Ectodermal cell (in vitro differentiated cells): Measurements from ENCODE around the gene ETV1.

ENCODE experiments used
- H3K27ac ChIP-seq: 2 replicates; pipeline ENCODE4 v1.7.0; 2013; ENCODE audit warnings: mild to moderate bottlenecking, low read depth, low read length; ENCODE audit not compliant: insufficient read depth, poor library complexity, severe bottlenecking
- H3K27me3 ChIP-seq: 2 replicates; pipeline ENCODE4 v1.7.0; 2013; ENCODE audit warnings: mild to moderate bottlenecking, low read length; ENCODE audit not compliant: insufficient read depth, control insufficient read depth, poor library complexity, severe bottlenecking
- H3K36me3 ChIP-seq: one replicate; pipeline ENCODE4 v1.7.0; 2013; ENCODE audit warnings: low read length; ENCODE audit not compliant: control insufficient read depth, insufficient read depth
- H3K4me1 ChIP-seq: one replicate; pipeline ENCODE4 v1.7.0; 2013; ENCODE audit warnings: low read length; ENCODE audit not compliant: control insufficient read depth, insufficient read depth
- H3K4me3 ChIP-seq: 2 replicates; pipeline ENCODE4 v1.7.0; 2013; ENCODE audit warnings: low read depth, low read length, control low read depth; ENCODE audit not compliant: insufficient read depth
- H3K9me3 ChIP-seq: 2 replicates; pipeline ENCODE4 v1.7.0; 2013; ENCODE audit warnings: mild to moderate bottlenecking, low read length, moderate library complexity; ENCODE audit not compliant: control insufficient read depth
- WGBS, 2 experiments: methylation state at CpG; one replicate each; pipeline ENCODE4 v1.1.7; 2013; ENCODE audit warnings: missing lambda C conversion rate in 2 of 2; 5-methylcytosine and 5-hydroxymethylcytosine counted together

ETV1 gene

GRCh38 chr7:13988731-13989125, 738 bp downstream of the ETV1 start:
- no peaks in the 10 kb centered on the region for H3K9me3 ChIP-seq
- no peaks in the 10 kb centered on the region for H3K36me3 ChIP-seq
- no peaks in the 10 kb centered on the region for H3K27me3 ChIP-seq
- H3K4me1 ChIP-seq = peaks cover 17% of the 10 kb centered on the region
- 0% methylated on average over 5 of the region's 5 CpGs for WGBS, 2 experiments
- H3K4me3 ChIP-seq = peak overlapping the region; percentile 45
- H3K27ac ChIP-seq = peak overlapping the region; percentile 92

DNA sequence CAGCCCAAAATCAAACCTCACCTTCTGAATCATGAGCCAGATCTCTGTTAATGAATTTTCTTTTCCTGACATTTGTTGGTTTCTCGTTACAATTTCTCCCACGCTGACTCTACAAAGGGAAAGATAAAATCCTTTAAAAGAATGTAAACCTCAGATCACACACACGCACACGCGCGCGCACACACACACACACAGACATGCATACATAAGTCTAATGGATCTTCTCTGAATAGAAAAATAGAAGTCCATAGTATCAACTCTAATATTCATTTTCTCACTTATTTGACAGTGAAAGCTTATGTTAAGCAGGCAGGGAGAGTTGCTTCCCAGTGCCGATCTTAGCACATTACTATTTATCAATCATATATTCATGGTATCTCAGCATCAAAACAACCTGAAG, 1.4 kb downstream of the ETV1 start:
- H3K27ac ChIP-seq = no peak overlapping the region
- WGBS, 2 experiments = 5 to 17% methylated on average over 8 of the region's 8 CpGs
- no peaks in the 10 kb centered on the region for H3K36me3 ChIP-seq
- no peaks in the 10 kb centered on the region for H3K9me3 ChIP-seq
- peak overlapping the region; percentile 45 for H3K4me3 ChIP-seq
- no peaks in the 10 kb centered on the region for H3K27me3 ChIP-seq
- peaks cover 17% of the 10 kb centered on the region for H3K4me1 ChIP-seq

GRCh38 chr7:13987395-13987794, 2.1 kb downstream of the ETV1 start:
- Histone ChIP-seq H3K9me3 (no peaks in the 10 kb centered on the region), H3K36me3 (no peaks in the 10 kb centered on the region), H3K27me3 (no peaks in the 10 kb centered on the region), H3K4me3 (peak overlapping the region; percentile 45), H3K27ac (no peak overlapping the region), H3K4me1 (peaks cover 13% of the 10 kb centered on the region)
- 80% methylated on average over 1 of the region's 1 CpG; no CpG with 5 or more reads in 1 of the 2 experiments for WGBS, 2 experiments

- no peak overlapping the region for H3K27ac ChIP-seq
- no peaks in the 10 kb centered on the region for H3K27me3 ChIP-seq
- H3K36me3 ChIP-seq = no peaks in the 10 kb centered on the region
- peaks cover 7% of the 10 kb centered on the region for H3K4me1 ChIP-seq
- WGBS, 2 experiments = 21 to 32% methylated on average over 2 of the region's 2 CpGs
- no peak overlapping the region for H3K4me3 ChIP-seq
- no peaks in the 10 kb centered on the region for H3K9me3 ChIP-seq
Measured at GRCh38 chr7:13986208-13986607, 3.3 kb downstream of the ETV1 start.

DNA sequence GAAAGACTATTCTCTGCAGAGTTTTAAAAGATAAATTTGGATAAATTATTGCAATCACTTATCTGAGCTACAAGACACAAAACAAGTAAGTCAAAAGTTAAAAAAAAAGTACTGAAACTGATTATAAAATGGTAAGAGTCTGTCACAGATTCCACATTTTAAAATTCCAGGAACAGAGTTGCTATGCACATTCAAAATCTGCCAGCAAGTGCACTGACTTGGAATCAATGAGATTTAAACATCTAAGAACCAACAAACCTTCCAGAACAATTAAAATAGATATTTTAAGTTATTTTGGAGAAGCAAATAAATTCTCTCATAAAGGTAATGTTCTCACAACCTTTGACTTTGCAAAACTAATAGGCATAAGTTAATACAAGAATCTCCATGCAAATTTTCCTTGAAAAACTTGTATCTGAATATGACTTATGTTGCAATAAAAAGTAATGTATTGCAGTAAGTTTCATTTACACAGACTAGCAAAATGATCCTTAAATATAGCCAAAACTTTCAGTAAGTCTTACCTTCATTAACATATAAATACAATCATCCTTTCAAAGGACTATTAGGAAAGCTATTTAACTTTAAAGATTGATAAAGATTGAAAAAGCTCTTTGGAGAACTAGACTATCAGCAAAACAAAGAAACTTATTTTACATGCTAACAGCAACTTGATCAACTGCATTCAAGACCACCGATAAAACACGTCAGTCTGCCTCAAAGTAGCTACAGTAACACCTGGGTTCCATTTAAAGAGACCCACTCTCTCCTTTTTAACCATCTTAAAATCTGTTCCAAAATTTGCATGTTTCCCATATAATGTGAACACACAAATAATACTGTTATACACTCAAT, 4.4 kb downstream of the ETV1 start:
- Histone ChIP-seq H3K9me3 (no peaks in the 10 kb centered on the region), H3K4me1 (peaks cover 12% of the 10 kb centered on the region), H3K27ac (no peak overlapping the region), H3K27me3 (no peaks in the 10 kb centered on the region), H3K4me3 (peak overlapping the region; percentile 2), H3K36me3 (no peaks in the 10 kb centered on the region)
- WGBS, 2 experiments = 13 to 18% methylated on average over 2 of the region's 2 CpGs

DNA sequence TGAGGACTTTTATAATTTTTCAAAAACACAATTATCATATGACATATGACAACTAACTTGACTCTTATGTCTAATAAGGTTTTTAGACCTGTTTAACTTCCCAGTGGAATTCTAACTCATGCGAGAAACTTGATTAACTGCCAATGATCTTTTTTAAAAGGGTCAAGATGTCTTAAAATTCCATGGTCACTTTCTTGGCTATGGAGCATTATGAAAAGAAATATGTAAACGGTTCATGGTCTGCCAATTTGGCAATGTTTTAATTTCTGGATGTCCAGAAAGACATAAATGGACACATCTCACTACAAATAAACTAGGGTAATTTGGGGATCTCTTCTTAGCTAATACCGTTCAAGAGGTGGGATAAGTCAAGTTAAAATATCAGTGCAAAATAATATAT, 5.4 kb downstream of the ETV1 start:
- Histone ChIP-seq H3K4me3 (no peak overlapping the region), H3K27ac (no peak overlapping the region), H3K4me1 (peaks cover 12% of the 10 kb centered on the region), H3K36me3 (no peaks in the 10 kb centered on the region), H3K9me3 (no peaks in the 10 kb centered on the region), H3K27me3 (no peaks in the 10 kb centered on the region)
- 88 to 93% methylated on average over 2 of the region's 3 CpGs for WGBS, 2 experiments

GRCh38 chr7:13982940-13983677, 6.4 kb downstream of the ETV1 start:
- Histone ChIP-seq H3K27me3 (no peaks in the 10 kb centered on the region), H3K36me3 (no peaks in the 10 kb centered on the region), H3K4me3 (no peak overlapping the region), H3K4me1 (peaks cover 12% of the 10 kb centered on the region), H3K27ac (no peak overlapping the region), H3K9me3 (no peaks in the 10 kb centered on the region)
- 86 to 91% methylated on average over 1 to 3 of the region's 4 CpGs for WGBS, 2 experiments

DNA sequence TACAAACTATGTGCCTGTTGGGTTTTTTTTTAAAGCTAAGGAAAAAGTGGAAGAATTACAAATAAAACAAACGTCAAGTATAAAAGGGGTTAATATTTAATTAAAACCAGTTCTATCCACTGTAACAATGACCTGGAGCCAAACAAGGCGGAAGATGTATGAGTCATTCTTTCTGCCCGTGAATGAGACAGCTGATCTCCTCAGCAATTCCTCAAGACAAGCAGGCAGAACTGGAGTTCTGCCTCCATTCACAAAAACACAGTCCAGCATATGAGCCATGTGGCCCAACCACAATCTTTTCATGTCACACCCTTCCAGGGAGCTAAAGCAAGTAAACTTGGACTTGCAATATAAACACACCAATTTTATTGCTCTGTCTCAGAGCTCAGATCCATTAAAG, 8.4 kb downstream of the ETV1 start:
- Histone ChIP-seq H3K4me3 (no peak overlapping the region), H3K36me3 (peaks cover 9% of the 10 kb centered on the region), H3K4me1 (peaks cover 9% of the 10 kb centered on the region), H3K9me3 (no peaks in the 10 kb centered on the region), H3K27me3 (no peaks in the 10 kb centered on the region), H3K27ac (no peak overlapping the region)
- 8 to 18% methylated on average over 2 to 3 of the region's 3 CpGs for WGBS, 2 experiments

- Histone ChIP-seq H3K27ac (no peak overlapping the region), H3K4me1 (peaks cover 9% of the 10 kb centered on the region), H3K4me3 (no peak overlapping the region), H3K36me3 (peaks cover 9% of the 10 kb centered on the region), H3K27me3 (no peaks in the 10 kb centered on the region), H3K9me3 (no peaks in the 10 kb centered on the region)
- WGBS, 2 experiments = 52 to 65% methylated on average over 3 to 5 of the region's 5 CpGs
Measured at GRCh38 chr7:13980474-13980873, 9.0 kb downstream of the ETV1 start.

GRCh38 chr7:13979671-13980435, 9.6 kb downstream of the ETV1 start:
- Histone ChIP-seq H3K36me3 (peaks cover 9% of the 10 kb centered on the region), H3K27ac (no peak overlapping the region), H3K4me3 (no peak overlapping the region), H3K9me3 (no peaks in the 10 kb centered on the region), H3K27me3 (no peaks in the 10 kb centered on the region), H3K4me1 (peaks cover 8% of the 10 kb centered on the region)
- 74 to 88% methylated on average over 4 to 5 of the region's 5 CpGs for WGBS, 2 experiments
